B cell (primary cell): ENCODE results near the gene PLXNA1. TPM values are rescaled to one million over a fixed set of nuclear protein-coding genes. Genes with fewer than 3 reads are reported as not detected.
A peak's percentile ranks its signal among the peaks of the same experiment; 100 is the strongest.

Source experiments
- ATAC-seq: fragments of 200-7000 bp; cut with Tn5 transposase; one replicate; pipeline ENCODE4 v1.10.0; 2021; ENCODE audit warnings: low read depth, mild to moderate bottlenecking, moderate number of reproducible peaks, moderate library complexity
- CTCF ChIA-PET: fragments of 350-600 bp; sonication (Branson Sonifier 250); formaldehyde crosslinking; loops from one replicate; lab custom pipeline; 2021; ENCODE audit warnings: antibody characterized with exemption, inconsistent platforms; lab: Charles Lee
- POLR2A ChIA-PET: fragments of 350-600 bp; sonication (Branson Sonifier 250); formaldehyde crosslinking; loops from one replicate; lab custom pipeline; 2021; ENCODE audit warnings: antibody characterized with exemption; lab: Charles Lee
- DNase-seq: peaks from one replicate; pipeline ENCODE4 v3.0.0; 2013
- H2AFZ ChIP-seq: 2 replicates; pipeline ENCODE4 v1.6.1; 2012; ENCODE audit warnings: mild to moderate bottlenecking, low read depth, low read length; ENCODE audit not compliant: insufficient read depth, poor library complexity, severe bottlenecking
- H3K27ac ChIP-seq, 2 donors: 1 replicate in 1 of 2; 2 replicates in 1 of 2; pipeline ENCODE4 v1.5.1; 2012 to 2013; ENCODE audit warnings: low read length in 2 of 2, mild to moderate bottlenecking in 2 of 2, moderate library complexity in 1 of 2
- H3K27me3 ChIP-seq, 4 experiments: fragments of 200-600 bp in 1 of 4; sonication (generic) in 1 of 4; replicated peaks in 1 of 4; 1 replicate in 2 of 4; 2 replicates in 2 of 4; pipeline versions ENCODE4 v1.6.1 to v1.7.0; 2013 to 2016; ENCODE audit warnings: low read length in 3 of 4, mild to moderate bottlenecking in 2 of 4, mixed read lengths in 1 of 4, moderate library complexity in 1 of 4; ENCODE audit not compliant: insufficient read depth in 4 of 4, control insufficient read depth in 3 of 4; ENCODE audit errors: control extremely low read depth in 1 of 4
- H3K36me3 ChIP-seq, 2 experiments: replicated peaks in 1 of 2; 1 replicate in 1 of 2; 2 replicates in 1 of 2; pipeline versions ENCODE4 v1.6.1 to v1.7.1; 2013; ENCODE audit warnings: low read length in 1 of 2; ENCODE audit not compliant: insufficient read depth in 2 of 2, control insufficient read depth in 1 of 2; ENCODE audit errors: control extremely low read depth in 1 of 2, extremely low read depth in 1 of 2
- H3K4me1 ChIP-seq, 2 donors: fragments of 200-600 bp in 1 of 2; sonication (generic) in 1 of 2; 1 replicate in 1 of 2; 2 replicates in 1 of 2; pipeline versions ENCODE4 v1.5.1 to v1.6.1; 2013 to 2017; ENCODE audit warnings: low read length in 2 of 2; ENCODE audit not compliant: control insufficient read depth in 2 of 2, insufficient read depth in 2 of 2
- H3K4me2 ChIP-seq: replicated peaks from 2 replicates; pipeline ENCODE3; 2012; ENCODE audit warnings: mild to moderate bottlenecking, low read depth, low read length; ENCODE audit not compliant: poor library complexity, severe bottlenecking
- H3K4me3 ChIP-seq, 5 experiments: fragments of 200-600 bp in 1 of 5; sonication (generic) in 1 of 5; 1 replicate in 3 of 5; 2 replicates in 2 of 5; pipeline versions ENCODE4 v1.5.1 to v1.7.0; 2011 to 2016; ENCODE audit warnings: low read length in 4 of 5, mild to moderate bottlenecking in 4 of 5, low read depth in 2 of 5, control low read depth in 1 of 5, moderate library complexity in 1 of 5; ENCODE audit not compliant: insufficient read depth in 1 of 5; ENCODE audit errors: control extremely low read depth in 1 of 5, extremely low read depth in 1 of 5
- H3K79me2 ChIP-seq: fragments of 200-600 bp; sonication (generic); one replicate; pipeline ENCODE4 v1.6.0; 2016; ENCODE audit warnings: low read length; ENCODE audit not compliant: control insufficient read depth, insufficient read depth
- H3K9ac ChIP-seq: fragments of 200-600 bp; sonication (generic); 2 replicates; pipeline ENCODE4 v1.6.1; 2017; ENCODE audit warnings: mild to moderate bottlenecking, low read length, moderate library complexity
- H3K9me3 ChIP-seq, 3 donors: one replicate each; pipeline versions ENCODE4 v1.6.1 to v1.7.1; 2013; ENCODE audit warnings: low read length in 2 of 3; ENCODE audit not compliant: control insufficient read depth in 2 of 3, insufficient read depth in 1 of 3; ENCODE audit errors: control extremely low read depth in 1 of 3
- H4K20me1 ChIP-seq: 2 replicates; pipeline ENCODE4 v1.6.0; 2012; ENCODE audit warnings: mild to moderate bottlenecking, low read length; ENCODE audit not compliant: insufficient read depth, control insufficient read depth, poor library complexity, severe bottlenecking
- H3K27ac Mint-ChIP-seq: one replicate; pipeline ENCODE4 v1.8.0; 2021; ENCODE audit warnings: mixed read lengths
- H3K27me3 Mint-ChIP-seq: one replicate; pipeline ENCODE4 v1.8.0; 2021; ENCODE audit warnings: mixed read lengths
- H3K4me1 Mint-ChIP-seq: one replicate; pipeline ENCODE4 v1.8.0; 2021; ENCODE audit warnings: mixed read lengths
- H3K4me3 Mint-ChIP-seq: one replicate; pipeline ENCODE4 v1.8.0; 2021; ENCODE audit warnings: mixed read lengths
- H3K9me3 Mint-ChIP-seq: one replicate; pipeline ENCODE4 v1.8.0; 2022; ENCODE audit warnings: mixed read lengths; ENCODE audit not compliant: insufficient read depth
- EZH2 ChIP-seq: IDR thresholded peaks from 2 replicates; pipeline ENCODE4 v1.6.1; 2012; ENCODE audit warnings: borderline replicate concordance, low read depth, mild to moderate bottlenecking, moderate library complexity, low read length; ENCODE audit not compliant: insufficient read depth, poor library complexity, severe bottlenecking
- WGBS: methylation state at CpG from one replicate; pipeline ENCODE4 v1.1.5; 2013; ENCODE audit warnings: missing lambda C conversion rate; ENCODE audit not compliant: insufficient coverage; 5-methylcytosine and 5-hydroxymethylcytosine counted together
- intact Hi-C: fragments of 100-400 bp; cut with micrococcal nuclease; formaldehyde crosslinking; loops from one replicate; pipeline ENCODE4 v1.10.0; 2022
- polyA minus RNA-seq: library from RNA; depleted of rRNA, polyadenylated mRNA; stranded (reverse); fragments of >200 nt; gene quantifications from 2 replicates; pipeline ENCODE4 v1.2.3, GENCODE V29; 2012
- polyA plus RNA-seq: library from polyadenylated mRNA; depleted of rRNA; stranded (reverse); fragments of >200 nt; gene quantifications from 2 replicates; pipeline ENCODE4 v1.2.3, GENCODE V29; 2012
- total RNA-seq, 2 donors: library from RNA; stranded (reverse); fragments of 120-200 nt in 1 of 2; gene quantifications; 1 replicate in 1 of 2; 2 replicates in 1 of 2; pipeline versions ENCODE4 v1.2.3 to v1.2.4, GENCODE V29; 2013 to 2022
- TF ChIP-seq, protein P1 (sequence below): fragments of 200-600 bp; IDR thresholded peaks from one replicate; pipeline ENCODE4 v1.8.0; 2022; ENCODE audit warnings: antibody characterized with exemption, mild to moderate bottlenecking

PLXNA1 gene
- 22.3 and 24.2 TPM in 2 replicates for total RNA-seq
- 3.7 TPM for total RNA-seq (2013)
- 6.7 and 10.5 TPM in 2 replicates for polyA plus RNA-seq
- polyA minus RNA-seq: 11.5 and 21.8 TPM in 2 replicates

DNA sequence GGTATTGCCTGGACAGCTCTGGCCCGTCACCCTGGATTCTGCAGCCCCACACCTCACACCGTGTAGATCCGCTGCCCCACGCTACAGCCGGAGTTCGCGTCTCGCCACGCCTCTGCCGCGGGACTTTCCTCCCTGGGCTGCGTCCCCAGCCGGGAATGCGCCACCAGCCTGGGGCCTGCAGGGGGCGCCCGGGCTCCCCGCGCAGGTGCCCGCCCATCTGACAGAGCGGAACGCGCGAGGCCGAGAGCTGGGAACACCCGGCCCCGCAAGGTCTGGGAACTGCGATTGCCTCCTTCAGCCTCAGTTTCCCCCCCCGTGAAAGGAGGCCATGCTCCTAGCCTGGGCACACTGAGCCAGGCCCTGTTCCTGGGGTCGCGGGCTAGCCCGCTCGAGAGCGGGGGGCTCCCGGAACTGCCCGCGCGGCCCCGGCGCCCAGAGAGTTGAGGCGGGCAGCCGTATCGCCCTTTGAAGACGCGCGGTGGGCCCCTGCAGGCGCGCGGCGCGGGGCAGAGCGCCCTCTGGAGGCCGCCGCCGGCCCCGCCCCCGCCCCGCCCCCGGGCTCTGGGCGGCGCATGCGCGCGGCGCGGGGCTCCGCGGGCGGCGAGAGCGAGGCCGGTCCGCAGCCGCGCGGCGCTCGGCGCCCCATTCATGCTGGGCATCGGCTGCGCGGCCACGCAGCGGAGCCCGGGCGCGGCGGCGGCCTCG is at the start of gene PLXNA1:
TSS of gene PLXNA1 (plus strand) at position 645 of the 705 bp plus-strand sequence. CDS start 5,479 bp downstream, outside the sequence.
- Histone ChIP-seq H3K4me2 (peak within 1 kb of the TSS; percentile 100), H3K9me3 (peaks cover 0 to 9% (median 0%) of the 10 kb centered on the region in 3 donors), H3K4me1 (peaks cover 17 to 24% of the 10 kb centered on the region in 2 donors), H3K27ac (peak within 1 kb of the TSS; percentile 97), H3K36me3 (no peaks in the 10 kb centered on the region), H3K79me2 (no peaks in the 10 kb centered on the region), H3K9ac (peak within 1 kb of the TSS; percentile 72), H2AFZ (peak within 1 kb of the TSS; percentile 77), H3K4me3 (peak within 1 kb of the TSS in 4 of 5 experiments; percentile 56 to 74 (median 64)), H3K27me3 (peaks cover 0 to 33% (median 9%) of the 10 kb centered on the region in 4 experiments), H4K20me1 (peaks cover 5% of the 10 kb centered on the region)
- DNase-seq: peak; percentile 96
- Mint-ChIP-seq H3K4me3 (peak within 1 kb of the TSS; percentile 97), H3K27ac (peak within 1 kb of the TSS; percentile 97), H3K27me3 (peaks cover 13% of the 10 kb centered on the region), H3K9me3 (no peaks in the 10 kb centered on the region), H3K4me1 (peaks cover 19% of the 10 kb centered on the region)
- ATAC-seq: peak; percentile 73
- intact Hi-C loops: loop anchor here (1.0 to 10.0 kb wide), 9 partner anchors 27 to 1745 kb away; partner anchors contain the start of genes CHCHD6, CHST13, KLF15 and RAB7A
- WGBS: under 1% methylated on average over 89 of the region's 89 CpGs
- TF ChIP-seq, protein P1, sequence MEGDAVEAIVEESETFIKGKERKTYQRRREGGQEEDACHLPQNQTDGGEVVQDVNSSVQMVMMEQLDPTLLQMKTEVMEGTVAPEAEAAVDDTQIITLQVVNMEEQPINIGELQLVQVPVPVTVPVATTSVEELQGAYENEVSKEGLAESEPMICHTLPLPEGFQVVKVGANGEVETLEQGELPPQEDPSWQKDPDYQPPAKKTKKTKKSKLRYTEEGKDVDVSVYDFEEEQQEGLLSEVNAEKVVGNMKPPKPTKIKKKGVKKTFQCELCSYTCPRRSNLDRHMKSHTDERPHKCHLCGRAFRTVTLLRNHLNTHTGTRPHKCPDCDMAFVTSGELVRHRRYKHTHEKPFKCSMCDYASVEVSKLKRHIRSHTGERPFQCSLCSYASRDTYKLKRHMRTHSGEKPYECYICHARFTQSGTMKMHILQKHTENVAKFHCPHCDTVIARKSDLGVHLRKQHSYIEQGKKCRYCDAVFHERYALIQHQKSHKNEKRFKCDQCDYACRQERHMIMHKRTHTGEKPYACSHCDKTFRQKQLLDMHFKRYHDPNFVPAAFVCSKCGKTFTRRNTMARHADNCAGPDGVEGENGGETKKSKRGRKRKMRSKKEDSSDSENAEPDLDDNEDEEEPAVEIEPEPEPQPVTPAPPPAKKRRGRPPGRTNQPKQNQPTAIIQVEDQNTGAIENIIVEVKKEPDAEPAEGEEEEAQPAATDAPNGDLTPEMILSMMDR: peak; percentile 96
- TF ChIP-seq EZH2: no peak
- POLR2A ChIA-PET: interaction anchor here (1.2 to 2.2 kb wide), 2 partner anchors 28 to 71 kb away, joined by 7 to 11 read pairs; no protein-coding TSS in a partner anchor
- CTCF ChIA-PET: interaction anchor here (0.8 to 6.3 kb wide), 9 partner anchors 10 to 230 kb away, joined by 3 to 47 read pairs (median 6); no protein-coding TSS in a partner anchor
